Activated CD8-positive, alpha-beta T cell treated with anti-CD3 and anti-CD28 coated beads, Interleukin-2, amount 10 ng/mL, durations not matched to agents 7 days and 5 days (primary cell): ENCODE data around the gene TARBP2. TPM values are rescaled to one million over a fixed set of nuclear protein-coding genes. Genes with fewer than 3 reads are reported as not detected.

Experiments used
- ATAC-seq: fragments of 150-1000 bp; cut with Tn5 transposase; one replicate; pipeline ENCODE4 v1.10.0; 2021; ENCODE audit warnings: moderate library complexity
- CTCF ChIA-PET: fragments of 350-600 bp; sonication (Branson Sonifier 250); formaldehyde crosslinking; loops from one replicate; lab custom pipeline; 2021; ENCODE audit warnings: antibody characterized with exemption; lab: Charles Lee
- POLR2A ChIA-PET: fragments of 350-600 bp; sonication (Branson Sonifier 250); formaldehyde crosslinking; loops from one replicate; lab custom pipeline; 2021; ENCODE audit warnings: antibody characterized with exemption; lab: Charles Lee
- DNase-seq: peaks from one replicate; pipeline ENCODE4 v3.0.0-alpha.2; 2020
- H3K27ac Mint-ChIP-seq: one replicate; pipeline ENCODE4 v1.8.0; 2021; ENCODE audit warnings: mild to moderate bottlenecking, mixed read lengths
- H3K27me3 Mint-ChIP-seq: one replicate; pipeline ENCODE4 v1.8.0; 2021; ENCODE audit warnings: low read depth, mixed read lengths
- H3K36me3 Mint-ChIP-seq: one replicate; pipeline ENCODE4 v1.8.0; 2021; ENCODE audit warnings: low read depth, mixed read lengths
- H3K4me1 Mint-ChIP-seq: one replicate; pipeline ENCODE4 v1.8.0; 2021; ENCODE audit warnings: low read depth, mixed read lengths
- H3K4me3 Mint-ChIP-seq: one replicate; pipeline ENCODE4 v1.8.0; 2021; ENCODE audit warnings: mild to moderate bottlenecking, mixed read lengths
- H3K9me3 Mint-ChIP-seq: one replicate; pipeline ENCODE4 v1.8.0; 2022; ENCODE audit warnings: mixed read lengths; ENCODE audit not compliant: insufficient read depth
- total RNA-seq, 2 experiments: library from RNA; stranded (reverse); gene quantifications; one replicate each; pipeline ENCODE4 v1.2.3, GENCODE V29; 2021

The TARBP2 gene
- total RNA-seq, 2 experiments from 2014 or later = 30.3 to 36.9 TPM

DNA sequence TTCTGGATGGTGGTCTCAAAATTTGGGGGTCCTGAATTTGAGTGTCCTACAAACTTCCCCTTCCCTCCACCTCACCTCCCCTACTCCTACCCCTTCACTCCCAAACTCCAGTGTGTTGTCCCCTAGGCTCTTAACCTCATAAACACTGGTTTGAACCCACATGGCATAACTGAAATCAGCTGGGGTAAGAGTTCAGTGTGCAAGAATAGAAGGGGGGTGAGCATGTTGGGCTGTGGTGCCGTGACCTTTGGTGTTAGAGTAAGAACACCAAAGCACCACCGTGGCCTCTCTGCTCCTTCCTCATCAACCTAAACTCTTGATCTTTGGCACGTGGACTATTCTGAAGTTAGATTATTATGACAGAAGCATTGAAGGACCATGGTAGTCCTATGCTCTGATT lies 38.1 kb upstream of the TARBP2 start:
- Mint-ChIP-seq H3K4me1 (peaks cover 24% of the 10 kb centered on the region), H3K36me3 (peaks cover 91% of the 10 kb centered on the region), H3K27ac (no peak overlapping the region), H3K9me3 (no peaks in the 10 kb centered on the region), H3K4me3 (no peak overlapping the region), H3K27me3 (no peaks in the 10 kb centered on the region)
- ATAC-seq = no peak
- ChIA-PET POLR2A (no interaction called here), CTCF (interaction anchor here (3.3 kb wide), 1 partner anchor 13 kb away, joined by 14 read pairs; no protein-coding TSS in a partner anchor)
- DNase-seq = no peak

DNA sequence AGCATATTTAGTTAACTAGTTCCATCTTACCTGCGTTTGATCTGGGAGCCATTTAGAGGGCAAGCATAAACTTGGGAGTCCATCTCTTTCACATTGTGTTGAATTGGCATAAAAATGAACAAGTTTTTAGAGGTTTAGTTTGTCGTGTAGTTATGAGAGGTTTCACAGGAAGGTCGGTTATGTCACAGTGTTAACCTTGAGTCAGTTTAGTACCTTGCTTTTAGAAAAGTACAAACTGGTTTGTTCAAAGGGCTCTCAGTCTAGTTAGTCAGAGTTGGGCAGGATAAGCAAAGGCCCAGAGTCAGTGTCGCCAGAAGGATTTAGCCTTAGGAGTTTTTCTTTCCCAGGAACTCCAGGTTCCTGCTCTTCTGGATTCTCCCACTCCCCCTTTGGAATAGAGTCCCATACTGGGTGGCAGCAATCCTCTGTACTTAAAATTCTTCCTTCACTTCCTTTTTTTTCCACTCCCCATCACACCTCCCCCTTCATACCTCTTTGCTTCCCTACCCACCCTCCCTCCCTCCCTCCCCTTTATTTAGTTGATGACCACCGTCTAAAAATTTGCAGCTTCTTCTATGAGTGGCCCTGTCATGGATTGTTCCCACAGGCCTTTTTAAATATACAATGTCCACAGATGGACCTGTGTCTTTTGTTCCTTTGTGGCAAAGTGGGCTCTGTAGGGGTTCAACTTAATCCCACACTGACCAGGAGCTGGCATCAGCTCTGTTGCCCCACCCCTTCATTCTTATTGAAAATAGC lies 37.1 kb upstream of the TARBP2 start:
- H3K4me1 Mint-ChIP-seq = peaks cover 29% of the 10 kb centered on the region
- DNase-seq (no peak), ATAC-seq (no peak)
- no peak overlapping the region for H3K4me3 Mint-ChIP-seq
- no peaks in the 10 kb centered on the region for H3K27me3 Mint-ChIP-seq
- ChIA-PET CTCF (interaction anchor here (1.7 to 3.1 kb wide), 2 partner anchors 11 to 13 kb away, joined by 4 to 15 read pairs; no protein-coding TSS in a partner anchor), POLR2A (interaction anchor here (0.6 to 1.2 kb wide), 4 partner anchors 10 to 277 kb away, joined by 3 read pairs; no protein-coding TSS in a partner anchor)
- peaks cover 89% of the 10 kb centered on the region for H3K36me3 Mint-ChIP-seq
- no peaks in the 10 kb centered on the region for H3K9me3 Mint-ChIP-seq
- H3K27ac Mint-ChIP-seq = no peak overlapping the region

DNA sequence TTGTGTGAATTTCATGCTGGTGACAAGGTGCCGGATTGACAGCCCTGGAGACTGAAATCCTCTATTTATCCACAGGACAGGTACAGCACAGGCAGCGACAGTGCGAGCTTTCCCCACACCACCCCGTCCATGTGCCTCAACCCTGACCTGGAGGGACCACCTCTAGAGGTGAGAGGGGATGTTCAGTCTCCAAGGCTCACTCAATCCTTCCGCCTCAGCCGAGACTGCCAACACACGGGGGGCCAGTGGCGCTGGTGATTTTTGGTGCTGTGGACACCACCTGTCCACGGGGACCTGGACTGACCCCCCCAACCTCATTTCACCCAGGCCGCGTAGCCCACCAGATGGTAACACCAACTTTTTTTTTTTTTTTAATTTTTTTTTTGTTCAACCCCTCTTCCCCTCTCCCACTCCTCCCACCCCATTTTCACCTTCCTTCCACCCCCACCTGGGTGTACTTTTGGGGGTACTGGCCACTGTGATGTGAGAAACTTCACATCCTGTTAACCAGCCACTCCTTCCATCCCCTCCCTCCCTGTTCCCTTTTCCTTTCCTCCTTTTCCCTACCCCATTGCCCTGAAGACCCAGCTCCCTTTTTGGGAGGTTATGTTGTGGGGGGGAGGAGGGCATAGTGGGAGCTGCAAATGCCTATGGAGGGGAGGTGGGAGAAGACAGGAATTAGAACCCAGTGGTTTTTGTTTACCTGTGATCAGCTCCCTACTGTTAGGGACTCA lies 36.2 kb upstream of the TARBP2 start:
- Mint-ChIP-seq H3K27me3 (no peaks in the 10 kb centered on the region), H3K4me1 (peaks cover 26% of the 10 kb centered on the region), H3K36me3 (peaks cover 87% of the 10 kb centered on the region), H3K4me3 (no peak overlapping the region), H3K9me3 (no peaks in the 10 kb centered on the region), H3K27ac (peak overlapping the region; percentile 43)
- no peak for ATAC-seq
- DNase-seq = no peak
- POLR2A ChIA-PET = interaction anchor here (0.6 to 1.2 kb wide), 5 partner anchors 10 to 27 kb away, joined by 3 to 4 read pairs (median 3); no protein-coding TSS in a partner anchor
- CTCF ChIA-PET = interaction anchor here (1.7 to 3.1 kb wide), 2 partner anchors 11 to 12 kb away, joined by 4 to 15 read pairs; no protein-coding TSS in a partner anchor

DNA sequence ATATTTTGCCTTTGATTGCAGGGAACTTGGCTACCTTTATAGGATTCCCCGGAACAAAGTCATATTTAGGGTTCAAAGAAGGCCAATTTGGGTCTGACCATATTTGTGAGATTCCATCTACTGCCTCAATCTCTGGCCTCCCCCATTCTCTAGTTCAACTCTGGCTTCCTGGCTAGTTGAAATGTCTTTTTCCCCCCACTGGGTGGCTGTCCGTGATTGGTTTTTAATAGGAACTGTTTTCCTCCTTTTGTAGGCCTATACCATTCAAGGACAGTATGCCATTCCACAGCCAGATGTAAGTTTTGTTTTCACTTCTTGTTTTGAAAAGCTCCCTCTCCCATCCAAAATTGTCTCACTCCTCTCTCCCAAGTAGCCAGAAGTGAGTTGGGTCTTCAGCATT lies 35.4 kb upstream of the TARBP2 start:
- peaks cover 82% of the 10 kb centered on the region for H3K36me3 Mint-ChIP-seq
- H3K27me3 Mint-ChIP-seq = no peaks in the 10 kb centered on the region
- no peak overlapping the region for H3K27ac Mint-ChIP-seq
- DNase-seq (no peak), ATAC-seq (no peak)
- no peaks in the 10 kb centered on the region for H3K9me3 Mint-ChIP-seq
- peaks cover 21% of the 10 kb centered on the region for H3K4me1 Mint-ChIP-seq
- ChIA-PET POLR2A (interaction anchor here (0.6 to 1.2 kb wide), 3 partner anchors 9 to 26 kb away, joined by 3 to 4 read pairs (median 3); no protein-coding TSS in a partner anchor), CTCF (interaction anchor here (1.7 to 3.1 kb wide), 2 partner anchors 11 to 12 kb away, joined by 4 to 15 read pairs; no protein-coding TSS in a partner anchor)
- H3K4me3 Mint-ChIP-seq = no peak overlapping the region

DNA sequence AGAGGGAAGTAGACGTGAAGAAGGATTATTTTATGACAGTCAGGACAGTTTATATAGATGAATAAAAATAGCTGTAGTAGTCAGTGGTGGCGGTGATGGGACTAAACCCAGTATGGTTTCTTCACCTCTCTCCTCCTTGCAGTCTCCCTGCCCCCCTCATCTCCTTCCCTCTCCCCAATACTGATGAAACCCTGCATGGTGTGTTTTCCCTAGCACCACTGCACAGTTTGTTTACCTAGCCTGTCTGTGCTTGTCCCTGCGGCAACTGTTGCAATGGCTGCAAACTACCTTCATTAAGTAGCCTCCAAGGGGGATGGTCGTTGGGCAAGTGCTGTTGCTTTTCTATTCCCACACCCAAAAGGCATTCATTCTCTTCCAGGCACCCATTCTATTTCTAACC lies 34.4 kb upstream of the TARBP2 start:
- Mint-ChIP-seq H3K9me3 (no peaks in the 10 kb centered on the region), H3K4me3 (no peak overlapping the region), H3K27ac (peak overlapping the region; percentile 5), H3K36me3 (peaks cover 82% of the 10 kb centered on the region), H3K27me3 (no peaks in the 10 kb centered on the region), H3K4me1 (peaks cover 22% of the 10 kb centered on the region)
- DNase-seq (no peak), ATAC-seq (no peak)
- POLR2A ChIA-PET = no interaction called here
- CTCF ChIA-PET = interaction anchor here (3.1 kb wide), 1 partner anchor 10 kb away, joined by 15 read pairs; no protein-coding TSS in a partner anchor

DNA sequence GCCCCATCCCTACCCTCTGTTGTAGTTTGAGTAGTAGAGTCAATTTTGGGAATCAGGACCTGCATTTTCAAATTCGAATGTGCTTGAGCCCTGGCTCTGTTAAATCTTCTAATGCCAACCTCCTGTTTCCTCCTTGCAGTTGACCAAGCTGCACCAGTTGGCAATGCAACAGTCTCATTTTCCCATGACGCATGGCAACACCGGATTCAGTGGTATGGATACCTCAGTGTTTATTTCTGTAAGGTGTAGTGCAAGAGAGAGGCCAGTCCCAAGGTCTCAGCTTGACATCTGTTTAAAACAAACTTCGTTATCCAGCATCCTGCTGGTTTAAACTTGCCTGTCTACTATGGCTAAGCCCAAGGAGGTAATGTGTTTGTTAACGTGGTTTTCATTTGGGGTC lies 34.0 kb upstream of the TARBP2 start:
- H3K36me3 Mint-ChIP-seq = peaks cover 82% of the 10 kb centered on the region
- peak overlapping the region; percentile 5 for H3K27ac Mint-ChIP-seq

DNA sequence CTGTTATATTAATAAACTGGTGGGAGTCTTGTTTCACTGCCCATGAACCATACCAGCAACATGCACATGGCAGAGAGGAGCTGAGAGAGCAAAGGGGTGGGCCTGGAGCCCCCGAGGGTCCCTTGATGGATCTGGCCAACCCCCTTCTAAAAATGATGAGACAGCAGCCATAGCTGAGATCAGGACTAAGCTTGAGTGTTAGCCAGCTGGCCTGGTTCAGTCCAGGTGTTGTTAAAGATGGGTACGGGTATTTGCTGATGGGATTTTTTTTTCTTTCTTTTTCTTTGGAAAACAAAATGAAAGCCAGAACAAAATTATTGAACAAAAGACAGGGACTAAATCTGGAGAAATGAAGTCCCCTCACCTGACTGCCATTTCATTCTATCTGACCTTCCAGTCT lies 33.2 kb upstream of the TARBP2 start:
- H3K4me1 Mint-ChIP-seq = peaks cover 25% of the 10 kb centered on the region

More for the DNA sequence above, 34.0 kb upstream of the TARBP2 start:
- ChIA-PET CTCF (interaction anchor here (3.1 kb wide), 1 partner anchor 9 kb away, joined by 15 read pairs; no protein-coding TSS in a partner anchor), POLR2A (interaction anchor here (1.0 kb wide), 1 partner anchor 8 kb away, joined by 5 read pairs; no protein-coding TSS in a partner anchor)
- H3K27me3 Mint-ChIP-seq = no peaks in the 10 kb centered on the region
- ATAC-seq = no peak
- no peak for DNase-seq
- no peaks in the 10 kb centered on the region for H3K9me3 Mint-ChIP-seq
- peaks cover 25% of the 10 kb centered on the region for H3K4me1 Mint-ChIP-seq
- no peak overlapping the region for H3K4me3 Mint-ChIP-seq

DNA sequence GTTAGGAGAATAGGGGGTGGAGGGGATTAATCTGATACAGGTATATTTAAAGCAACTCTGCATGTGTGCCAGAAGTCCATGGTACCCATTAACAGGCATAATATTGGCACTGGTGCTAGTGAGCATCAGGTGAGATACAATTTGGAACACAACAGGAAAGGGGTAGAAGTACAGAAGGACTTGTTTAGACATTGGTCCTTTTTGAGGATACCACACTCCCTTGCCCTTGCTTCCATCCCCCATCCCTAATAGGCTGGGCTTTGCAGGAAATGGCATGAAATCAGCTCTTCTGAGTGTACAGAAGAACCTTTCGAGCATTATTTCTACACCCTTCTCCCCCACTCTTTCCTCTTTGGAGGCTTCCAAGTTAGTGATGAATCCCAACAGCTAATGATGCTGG lies 32.8 kb upstream of the TARBP2 start:
- peaks cover 27% of the 10 kb centered on the region for H3K4me1 Mint-ChIP-seq
- no peak for ATAC-seq
- POLR2A ChIA-PET = interaction anchor here (1.0 kb wide), 1 partner anchor 10 kb away, joined by 5 read pairs; no protein-coding TSS in a partner anchor
- no peak overlapping the region for H3K4me3 Mint-ChIP-seq
- CTCF ChIA-PET = interaction anchor here (0.6 to 1.6 kb wide), 4 partner anchors 9 to 116 kb away, joined by 3 to 7 read pairs (median 4); no protein-coding TSS in a partner anchor
- DNase-seq = no peak
- no peaks in the 10 kb centered on the region for H3K9me3 Mint-ChIP-seq
- H3K36me3 Mint-ChIP-seq = peaks cover 80% of the 10 kb centered on the region
- H3K27me3 Mint-ChIP-seq = no peaks in the 10 kb centered on the region
- H3K27ac Mint-ChIP-seq = no peak overlapping the region

More for the DNA sequence above, 33.2 kb upstream of the TARBP2 start:
- peaks cover 81% of the 10 kb centered on the region for H3K36me3 Mint-ChIP-seq
- H3K27me3 Mint-ChIP-seq = no peaks in the 10 kb centered on the region
- POLR2A ChIA-PET = interaction anchor here (1.0 kb wide), 1 partner anchor 9 kb away, joined by 5 read pairs; no protein-coding TSS in a partner anchor
- H3K27ac Mint-ChIP-seq = no peak overlapping the region
- CTCF ChIA-PET = interaction anchor here (0.6 to 1.6 kb wide), 4 partner anchors 9 to 115 kb away, joined by 3 to 7 read pairs (median 4); no protein-coding TSS in a partner anchor
- no peaks in the 10 kb centered on the region for H3K9me3 Mint-ChIP-seq
- DNase-seq (no peak), ATAC-seq (no peak)
- no peak overlapping the region for H3K4me3 Mint-ChIP-seq

DNA sequence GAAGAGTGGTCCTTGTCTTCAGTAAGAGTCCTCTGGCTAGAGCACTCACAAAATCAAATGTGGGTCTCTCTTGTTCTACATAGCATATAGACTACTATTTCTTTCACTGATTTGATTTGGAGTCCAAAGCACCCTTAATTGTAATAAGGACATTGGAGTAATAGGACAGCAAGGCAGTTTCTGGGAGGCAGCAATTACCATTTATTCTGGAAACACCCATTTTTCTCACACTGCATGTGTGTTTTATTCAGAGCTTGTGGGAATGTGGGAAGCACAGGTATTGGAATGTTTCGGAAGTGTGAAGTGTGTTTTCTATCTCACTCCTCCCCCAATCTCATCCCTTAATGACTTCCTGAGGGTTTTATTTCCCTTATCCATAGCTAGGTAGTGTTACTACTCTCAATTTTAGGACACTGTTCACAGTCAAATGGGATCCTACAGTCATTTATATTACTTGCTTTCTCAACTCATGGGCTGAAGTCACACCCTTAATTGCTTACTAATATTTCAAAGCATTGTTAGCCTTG lies 29.0 kb upstream of the TARBP2 start:
- ATAC-seq = no peak
- ChIA-PET POLR2A (interaction anchor here (0.7 to 1.3 kb wide), 3 partner anchors 9 to 24 kb away, joined by 3 to 5 read pairs (median 3); no protein-coding TSS in a partner anchor), CTCF (interaction anchor here (0.9 to 8.6 kb wide), 5 partner anchors 10 to 151 kb away, joined by 3 to 78 read pairs (median 20); partner anchors contain the start of gene AAAS)
- Mint-ChIP-seq H3K4me3 (no peak overlapping the region), H3K27ac (no peak overlapping the region), H3K27me3 (no peaks in the 10 kb centered on the region), H3K9me3 (no peaks in the 10 kb centered on the region), H3K4me1 (peaks cover 52% of the 10 kb centered on the region), H3K36me3 (peaks cover 81% of the 10 kb centered on the region)
- DNase-seq = no peak

DNA sequence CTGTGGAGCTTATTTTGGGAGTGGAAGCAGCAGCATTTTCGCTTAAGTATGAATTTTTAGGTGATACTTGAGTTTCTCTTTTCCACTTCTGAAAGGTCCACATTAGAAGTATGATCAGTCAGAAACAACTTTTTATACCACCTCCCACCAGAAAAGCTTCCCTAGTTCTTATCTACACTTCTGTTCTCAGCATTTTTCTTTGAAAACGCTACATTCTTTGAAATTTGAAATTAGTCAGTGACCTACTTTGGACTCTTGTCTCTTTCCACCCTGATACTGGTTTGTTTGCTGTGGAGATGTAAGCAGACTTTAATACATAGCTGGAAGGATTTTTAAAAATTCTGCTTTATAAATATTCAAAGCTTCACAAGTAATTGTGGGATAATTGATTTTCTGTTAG lies 27.0 kb upstream of the TARBP2 start:
- ATAC-seq = no peak
- POLR2A ChIA-PET = interaction anchor here (1.2 to 2.3 kb wide), 3 partner anchors 9 to 16 kb away, joined by 3 to 8 read pairs (median 5); no protein-coding TSS in a partner anchor
- peaks cover 47% of the 10 kb centered on the region for H3K4me1 Mint-ChIP-seq
- peak overlapping the region; percentile 35 for H3K27ac Mint-ChIP-seq
- H3K36me3 Mint-ChIP-seq = peaks cover 79% of the 10 kb centered on the region
- H3K4me3 Mint-ChIP-seq = no peak overlapping the region
- DNase-seq = no peak
- CTCF ChIA-PET = interaction anchor here (0.9 to 8.6 kb wide), 7 partner anchors 8 to 153 kb away, joined by 3 to 78 read pairs (median 9); partner anchors contain the start of gene AAAS
- no peaks in the 10 kb centered on the region for H3K27me3 Mint-ChIP-seq
- H3K9me3 Mint-ChIP-seq = no peaks in the 10 kb centered on the region
